ENCODE measurements around the gene RFFL.
"Not testable (repeated sequence)": the region's sequence is repeated elsewhere in the genome, so short reads cannot be mapped to it uniquely, and the experiment has no call there.

DNA sequence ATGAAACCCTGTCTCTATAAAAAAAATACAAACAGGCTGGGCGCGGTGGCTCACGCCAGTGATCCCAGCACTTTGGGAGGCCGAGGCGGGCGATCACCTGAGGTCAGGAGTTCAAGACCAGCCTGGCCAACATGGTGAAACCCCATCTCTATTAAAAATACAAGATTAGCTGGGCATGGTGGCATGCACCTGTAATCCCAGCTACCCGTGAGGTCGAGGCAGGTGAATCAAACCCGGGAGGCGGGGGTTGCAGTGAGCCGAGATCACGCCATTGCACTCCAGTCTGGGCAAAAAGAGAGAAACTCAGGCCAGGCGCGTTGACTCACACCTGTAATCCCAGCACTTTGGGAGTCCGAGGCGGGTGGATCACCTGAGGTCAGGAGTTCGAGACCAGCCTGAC is 47.3 kb upstream of the RFFL start:
- TF ChIP-seq EZH2 (IDR thresholded peaks at IDR 0.05; ENCODE audit: borderline replicate concordance, insufficient read depth, low read length, poor library complexity, severe bottlenecking) = not testable (repeated sequence)
- TF ChIP-seq, protein P1, sequence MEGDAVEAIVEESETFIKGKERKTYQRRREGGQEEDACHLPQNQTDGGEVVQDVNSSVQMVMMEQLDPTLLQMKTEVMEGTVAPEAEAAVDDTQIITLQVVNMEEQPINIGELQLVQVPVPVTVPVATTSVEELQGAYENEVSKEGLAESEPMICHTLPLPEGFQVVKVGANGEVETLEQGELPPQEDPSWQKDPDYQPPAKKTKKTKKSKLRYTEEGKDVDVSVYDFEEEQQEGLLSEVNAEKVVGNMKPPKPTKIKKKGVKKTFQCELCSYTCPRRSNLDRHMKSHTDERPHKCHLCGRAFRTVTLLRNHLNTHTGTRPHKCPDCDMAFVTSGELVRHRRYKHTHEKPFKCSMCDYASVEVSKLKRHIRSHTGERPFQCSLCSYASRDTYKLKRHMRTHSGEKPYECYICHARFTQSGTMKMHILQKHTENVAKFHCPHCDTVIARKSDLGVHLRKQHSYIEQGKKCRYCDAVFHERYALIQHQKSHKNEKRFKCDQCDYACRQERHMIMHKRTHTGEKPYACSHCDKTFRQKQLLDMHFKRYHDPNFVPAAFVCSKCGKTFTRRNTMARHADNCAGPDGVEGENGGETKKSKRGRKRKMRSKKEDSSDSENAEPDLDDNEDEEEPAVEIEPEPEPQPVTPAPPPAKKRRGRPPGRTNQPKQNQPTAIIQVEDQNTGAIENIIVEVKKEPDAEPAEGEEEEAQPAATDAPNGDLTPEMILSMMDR (IDR thresholded peaks at IDR 0.05; ENCODE audit: poor library complexity, severe bottlenecking) = not testable (repeated sequence)

Measured in neural cell (in vitro differentiated cells).